Measurements from ENCODE around the gene TNFSF15.

DNA sequence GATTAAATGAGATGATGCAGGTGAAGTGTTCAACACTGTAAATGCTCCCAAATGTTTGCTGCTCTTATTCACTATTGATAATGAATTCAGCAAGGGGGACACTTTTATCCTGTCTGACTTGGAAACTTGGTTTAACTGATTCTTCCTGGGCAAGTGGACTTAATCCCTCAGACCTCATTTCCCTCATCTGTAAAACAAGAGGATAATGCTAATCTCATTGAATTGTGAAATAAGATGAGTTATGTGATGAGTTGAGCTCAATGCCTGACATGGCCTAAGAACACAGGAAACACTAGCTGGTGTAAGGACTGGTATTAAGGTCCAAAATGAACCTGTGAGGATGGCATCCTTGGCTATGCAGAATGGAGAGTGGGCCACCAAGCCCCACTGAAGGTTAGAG lies 23.3 kb downstream of the TNFSF15 start:
- no peak for TF ChIP-seq RFX5 (IDR thresholded peaks at IDR 0.05; ENCODE audit: low read depth, low read length)
- TF ChIP-seq, protein P1, sequence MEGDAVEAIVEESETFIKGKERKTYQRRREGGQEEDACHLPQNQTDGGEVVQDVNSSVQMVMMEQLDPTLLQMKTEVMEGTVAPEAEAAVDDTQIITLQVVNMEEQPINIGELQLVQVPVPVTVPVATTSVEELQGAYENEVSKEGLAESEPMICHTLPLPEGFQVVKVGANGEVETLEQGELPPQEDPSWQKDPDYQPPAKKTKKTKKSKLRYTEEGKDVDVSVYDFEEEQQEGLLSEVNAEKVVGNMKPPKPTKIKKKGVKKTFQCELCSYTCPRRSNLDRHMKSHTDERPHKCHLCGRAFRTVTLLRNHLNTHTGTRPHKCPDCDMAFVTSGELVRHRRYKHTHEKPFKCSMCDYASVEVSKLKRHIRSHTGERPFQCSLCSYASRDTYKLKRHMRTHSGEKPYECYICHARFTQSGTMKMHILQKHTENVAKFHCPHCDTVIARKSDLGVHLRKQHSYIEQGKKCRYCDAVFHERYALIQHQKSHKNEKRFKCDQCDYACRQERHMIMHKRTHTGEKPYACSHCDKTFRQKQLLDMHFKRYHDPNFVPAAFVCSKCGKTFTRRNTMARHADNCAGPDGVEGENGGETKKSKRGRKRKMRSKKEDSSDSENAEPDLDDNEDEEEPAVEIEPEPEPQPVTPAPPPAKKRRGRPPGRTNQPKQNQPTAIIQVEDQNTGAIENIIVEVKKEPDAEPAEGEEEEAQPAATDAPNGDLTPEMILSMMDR (conservative IDR thresholded peaks at IDR 0.05; ENCODE audit: low read depth, low read length), result no peak
- no peak for TF ChIP-seq FOS (IDR thresholded peaks at IDR 0.05; ENCODE audit: low read depth, low read length)
- TF ChIP-seq POLR2A (IDR thresholded peaks at IDR 0.05; ENCODE audit: low read depth, low read length), result no peak
- TF ChIP-seq SMC3 (IDR thresholded peaks at IDR 0.05; ENCODE audit: low read depth, low read length), result no peak
- no peak for TF ChIP-seq CEBPB (IDR thresholded peaks at IDR 0.05; ENCODE audit: low read depth, low read length)

Measured in IMR-90 (cell line).